ENCODE results near the gene MLH1. TPM values are rescaled to one million over a fixed set of nuclear protein-coding genes. Genes with fewer than 3 reads are reported as not detected.
"Not testable (repeated sequence)": the region's sequence is repeated elsewhere in the genome, so short reads cannot be mapped to it uniquely, and the experiment has no call there.

The MLH1 gene
- 10 to 100 TPM; 80.3 to 81.8 TPM for total RNA-seq

GRCh38 chr3:36993326-36994283 lies at the start of gene MLH1:
TSS of gene MLH1 (plus strand) at chr3:36993518. CDS start at chr3:36993548, 30 bp downstream.
- H3K4me3 Mint-ChIP-seq: no peak within 1 kb of the TSS

GRCh38 chr3:36943601-36944000 lies 49.7 kb upstream of the MLH1 start:
- Mint-ChIP-seq H3K27ac (no peak overlapping the region), H3K27me3 (ENCODE audit: low read depth) (no peaks in the 10 kb centered on the region), H3K36me3 (ENCODE audit: insufficient read depth in 2 of 2) (peaks cover 4 to 13% of the 10 kb centered on the region in 2 donors), H3K9me3 (peaks cover 2 to 5% of the 10 kb centered on the region in 2 donors), H3K4me3 (peak overlapping the region; percentile 82 to 87), H3K4me1 (ENCODE audit: low read depth) (peaks cover 8% of the 10 kb centered on the region)
- DNase-seq: no peak
- ATAC-seq (replicated peaks in 1 of 2): no peak

More at GRCh38 chr3:36993326-36994283, at the start of gene MLH1:
- peak; percentile 89 to 91 for ATAC-seq (replicated peaks in 1 of 2)
- H3K27ac Mint-ChIP-seq: no peak within 1 kb of the TSS
- DNase-seq: peak; percentile 93 to 99
- H3K27me3 Mint-ChIP-seq (ENCODE audit: low read depth): no peaks in the 10 kb centered on the region
- peaks cover 17 to 26% of the 10 kb centered on the region in 2 donors for H3K36me3 Mint-ChIP-seq (ENCODE audit: insufficient read depth in 2 of 2)
- no peaks in the 10 kb centered on the region for H3K9me3 Mint-ChIP-seq
- H3K4me1 Mint-ChIP-seq (ENCODE audit: low read depth): peaks cover 53% of the 10 kb centered on the region

GRCh38 chr3:36944012-36944640 lies 49.2 kb upstream of the MLH1 start:
- Mint-ChIP-seq H3K27ac (no peak overlapping the region), H3K27me3 (ENCODE audit: low read depth) (no peaks in the 10 kb centered on the region), H3K36me3 (ENCODE audit: insufficient read depth in 2 of 2) (peaks cover 5 to 15% of the 10 kb centered on the region in 2 donors), H3K4me3 (peak overlapping the region; percentile 82 to 87), H3K4me1 (ENCODE audit: low read depth) (peaks cover 8% of the 10 kb centered on the region), H3K9me3 (peaks cover 2 to 5% of the 10 kb centered on the region in 2 donors)
- ATAC-seq (replicated peaks in 1 of 2): peak; percentile 54 to 67
- peak; percentile 39 to 56 for DNase-seq

- DNase-seq: peak; percentile 79 to 83
- ATAC-seq (replicated peaks in 1 of 2): peak; percentile 85 to 91
- Mint-ChIP-seq H3K4me3 (peak within 1 kb of the TSS; percentile 82 to 87), H3K4me1 (ENCODE audit: low read depth) (peaks cover 8% of the 10 kb centered on the region), H3K36me3 (ENCODE audit: insufficient read depth in 2 of 2) (peaks cover 8 to 18% of the 10 kb centered on the region in 2 donors), H3K27me3 (ENCODE audit: low read depth) (no peaks in the 10 kb centered on the region), H3K9me3 (peaks cover 2 to 5% of the 10 kb centered on the region in 2 donors), H3K27ac (peak within 1 kb of the TSS; percentile 12)
Measured at GRCh38 chr3:36944641-36945270, 48.6 kb upstream of the MLH1 start, which contains the start of gene TRANK1. TSS of gene TRANK1 (minus strand) at chr3:36945054. CDS start at chr3:36944809, 245 bp downstream.

GRCh38 chr3:36945333-36945980 lies 47.9 kb upstream of the MLH1 start:
- Mint-ChIP-seq H3K36me3 (ENCODE audit: insufficient read depth in 2 of 2) (peaks cover 8 to 18% of the 10 kb centered on the region in 2 donors), H3K4me3 (peak overlapping the region; percentile 82 to 87), H3K9me3 (peaks cover 2 to 5% of the 10 kb centered on the region in 2 donors), H3K27me3 (ENCODE audit: low read depth) (no peaks in the 10 kb centered on the region), H3K27ac (peak overlapping the region; percentile 12), H3K4me1 (ENCODE audit: low read depth) (peaks cover 8% of the 10 kb centered on the region)
- DNase-seq (no peak), ATAC-seq (replicated peaks in 1 of 2) (no peak)

- H3K4me1 Mint-ChIP-seq (ENCODE audit: low read depth); H3K4me3 Mint-ChIP-seq; DNase-seq; H3K27me3 Mint-ChIP-seq (ENCODE audit: low read depth); ATAC-seq (replicated peaks in 1 of 2); H3K9me3 Mint-ChIP-seq; H3K27ac Mint-ChIP-seq: not testable (repeated sequence)
- peaks cover 8 to 18% of the 10 kb centered on the region in 2 donors for H3K36me3 Mint-ChIP-seq (ENCODE audit: insufficient read depth in 2 of 2)
Measured at GRCh38 chr3:36947814-36948213, 45.5 kb upstream of the MLH1 start.

GRCh38 chr3:36954452-36955134 lies 38.7 kb upstream of the MLH1 start:
- H3K4me1 Mint-ChIP-seq (ENCODE audit: low read depth): peaks cover 11% of the 10 kb centered on the region
- no peak overlapping the region for H3K4me3 Mint-ChIP-seq
- H3K9me3 Mint-ChIP-seq: no peaks in the 10 kb centered on the region
- no peaks in the 10 kb centered on the region for H3K36me3 Mint-ChIP-seq (ENCODE audit: insufficient read depth in 2 of 2)
- ATAC-seq (replicated peaks in 1 of 2): no peak
- H3K27ac Mint-ChIP-seq: no peak overlapping the region
- H3K27me3 Mint-ChIP-seq (ENCODE audit: low read depth): no peaks in the 10 kb centered on the region
- DNase-seq: no peak

- no peak for DNase-seq
Measured at GRCh38 chr3:36956155-36956554, 37.2 kb upstream of the MLH1 start.

GRCh38 chr3:36957063-36957462 lies 36.3 kb upstream of the MLH1 start:
- Mint-ChIP-seq H3K36me3 (ENCODE audit: insufficient read depth in 2 of 2) (no peaks in the 10 kb centered on the region), H3K4me1 (ENCODE audit: low read depth) (peaks cover 11% of the 10 kb centered on the region), H3K27me3 (ENCODE audit: low read depth) (no peaks in the 10 kb centered on the region), H3K9me3 (no peaks in the 10 kb centered on the region), H3K27ac (no peak overlapping the region), H3K4me3 (no peak overlapping the region)
- ATAC-seq (replicated peaks in 1 of 2) (no peak), DNase-seq (no peak)

More at GRCh38 chr3:36956155-36956554, 37.2 kb upstream of the MLH1 start:
- no peak overlapping the region for H3K27ac Mint-ChIP-seq
- no peaks in the 10 kb centered on the region for H3K27me3 Mint-ChIP-seq (ENCODE audit: low read depth)
- peaks cover 11% of the 10 kb centered on the region for H3K4me1 Mint-ChIP-seq (ENCODE audit: low read depth)
- H3K9me3 Mint-ChIP-seq: no peaks in the 10 kb centered on the region
- ATAC-seq (replicated peaks in 1 of 2): no peak
- no peak overlapping the region for H3K4me3 Mint-ChIP-seq
- no peaks in the 10 kb centered on the region for H3K36me3 Mint-ChIP-seq (ENCODE audit: insufficient read depth in 2 of 2)

- DNase-seq (no peak), ATAC-seq (replicated peaks in 1 of 2) (no peak)
- H3K4me1 Mint-ChIP-seq (ENCODE audit: low read depth): peaks cover 11% of the 10 kb centered on the region
- H3K9me3 Mint-ChIP-seq: no peaks in the 10 kb centered on the region
- H3K36me3 Mint-ChIP-seq (ENCODE audit: insufficient read depth in 2 of 2): no peaks in the 10 kb centered on the region
- H3K27ac Mint-ChIP-seq: peak overlapping the region; percentile 45
- H3K4me3 Mint-ChIP-seq: peak overlapping the region; percentile 38 to 39
- no peaks in the 10 kb centered on the region for H3K27me3 Mint-ChIP-seq (ENCODE audit: low read depth)
Measured at GRCh38 chr3:36957862-36958686, 35.2 kb upstream of the MLH1 start.

- H3K27me3 Mint-ChIP-seq (ENCODE audit: low read depth): no peaks in the 10 kb centered on the region
- no peak for DNase-seq
- no peak overlapping the region for H3K27ac Mint-ChIP-seq
Measured at GRCh38 chr3:36959821-36960220, 33.5 kb upstream of the MLH1 start.

More at GRCh38 chr3:36959821-36960220, 33.5 kb upstream of the MLH1 start:
- Mint-ChIP-seq H3K4me1 (ENCODE audit: low read depth) (peaks cover 11% of the 10 kb centered on the region), H3K9me3 (no peaks in the 10 kb centered on the region), H3K4me3 (no peak overlapping the region), H3K36me3 (ENCODE audit: insufficient read depth in 2 of 2) (no peaks in the 10 kb centered on the region)
- ATAC-seq (replicated peaks in 1 of 2): no peak
